A549 (cell line): ENCODE results near the gene ZNF33A. TPM values are rescaled to one million over a fixed set of nuclear protein-coding genes. Genes with fewer than 3 reads are reported as not detected.

Source experiments
- ATAC-seq, 2 experiments: fragments of 200-7000 bp in 1 of 2; fragments of >200 bp in 1 of 2; cut with Nextera tagmentation in 1 of 2; cut with Tn5 transposase in 1 of 2; 3 replicates each; pipeline versions ENCODE4 v1.8.0 to v1.9.1; 2018 to 2020; ENCODE audit warnings: mild to moderate bottlenecking in 1 of 2, moderate library complexity in 1 of 2
- CTCF ChIA-PET: fragments of 300-600 bp; sonication (Branson Sonifier 250); formaldehyde crosslinking; extraction: SDS; loops from one replicate; lab custom pipeline; 2021; ENCODE audit warnings: antibody characterized with exemption, inconsistent platforms; lab: Yijun Ruan, JAX
- POLR2A ChIA-PET: fragments of 350-600 bp; formaldehyde crosslinking; extraction: SDS; loops from one replicate; lab custom pipeline; 2021; ENCODE audit warnings: antibody characterized with exemption, inconsistent platforms; lab: Yijun Ruan, JAX
- DNase-seq, 2 experiments: peaks; one replicate each; pipeline versions ENCODE4 v3.0.0 to v3.0.0-alpha.2; 2011 to 2016; ENCODE audit warnings: low read depth in 1 of 2, low spot score in 1 of 2
- FAIRE-seq: peaks from 2 replicates; lab custom pipeline; 2011; peaks lifted over from hg19 to GRCh38; lab: Jason Lieb, UNC
- H3K27ac ChIP-seq, 2 experiments: fragments of >200 bp; sonication (Bioruptor Twin); formaldehyde crosslinking; 3 replicates each; pipeline ENCODE4 v1.5.1; 2016 to 2017
- H3K4me1 ChIP-seq: fragments of >200 bp; sonication (Bioruptor Twin); formaldehyde crosslinking; 3 replicates; pipeline ENCODE4 v1.6.1; 2016
- H3K4me2 ChIP-seq: fragments of >200 bp; sonication (Bioruptor Twin); formaldehyde crosslinking; 3 replicates; pipeline ENCODE4 v1.6.1; 2016
- H3K4me3 ChIP-seq: fragments of >200 bp; sonication (Bioruptor Twin); formaldehyde crosslinking; 3 replicates; pipeline ENCODE4 v1.5.1; 2016
- H3K9me3 ChIP-seq: fragments of >200 bp; sonication (Bioruptor Twin); formaldehyde crosslinking; 3 replicates; pipeline ENCODE4 v1.6.1; 2016
- BHLHE40 ChIP-seq: IDR thresholded peaks from 2 replicates; pipeline ENCODE4 v1.6.1; 2012; ENCODE audit warnings: low read depth, low read length, inconsistent platforms
- CBX2 ChIP-seq: fragments of 200-600 bp; sonication (generic); IDR thresholded peaks from 2 replicates; pipeline ENCODE4 v1.6.1; 2016; ENCODE audit warnings: low read depth, mild to moderate bottlenecking, borderline replicate concordance
- CBX8 ChIP-seq: fragments of 200-600 bp; sonication (generic); IDR thresholded peaks from 2 replicates; pipeline ENCODE4 v1.6.1; 2016
- CEBPB ChIP-seq, 2 experiments: fragments of >200 bp in 1 of 2; sonication (Bioruptor Twin) in 1 of 2; formaldehyde crosslinking in 1 of 2; IDR thresholded peaks; 2 replicates each; pipeline ENCODE4 v1.6.1; 2012 to 2016
- CHD2 ChIP-seq: fragments of 150-350 bp; IDR thresholded peaks from 2 replicates; pipeline ENCODE4 v1.6.1; 2014; ENCODE audit warnings: low read length; ENCODE audit not compliant: partially characterized antibody
- CHD4 ChIP-seq: fragments of 200-600 bp; sonication (generic); IDR thresholded peaks from 2 replicates; pipeline ENCODE4 v1.6.1; 2016; ENCODE audit warnings: antibody characterized with exemption, mild to moderate bottlenecking, borderline replicate concordance
- FOSB ChIP-seq: fragments of 250-450 bp; sonication (Bioruptor Pico); IDR thresholded peaks from 2 replicates; pipeline ENCODE4 v1.5.0; 2020; ENCODE audit warnings: mild to moderate bottlenecking, moderate library complexity
- GATA3 ChIP-seq: IDR thresholded peaks from 2 replicates; pipeline ENCODE4 v1.6.1; 2012; ENCODE audit warnings: borderline replicate concordance
- HDAC2 ChIP-seq: fragments of 200-600 bp; sonication (generic); IDR thresholded peaks from 2 replicates; pipeline ENCODE4 v1.6.1; 2016
- HEYL ChIP-seq: fragments of 250-450 bp; sonication (Bioruptor Pico); IDR thresholded peaks from 2 replicates; pipeline ENCODE4 v1.8.0; 2021; ENCODE audit warnings: mild to moderate bottlenecking, moderate library complexity
- KDM1A ChIP-seq: fragments of 200-600 bp; sonication (generic); IDR thresholded peaks from 2 replicates; pipeline ENCODE4 v1.6.1; 2016; ENCODE audit warnings: low read depth, mild to moderate bottlenecking
- KDM5A ChIP-seq: fragments of 200-600 bp; sonication (generic); IDR thresholded peaks from 2 replicates; pipeline ENCODE4 v1.6.1; 2016; ENCODE audit warnings: antibody characterized with exemption, mild to moderate bottlenecking
- NFE2L2 ChIP-seq: fragments of 150-350 bp; conservative IDR thresholded peaks from 2 replicates; pipeline ENCODE4 v1.6.1; 2014; ENCODE audit warnings: low read length
- NR3C1 ChIP-seq: fragments of >200 bp; sonication (Bioruptor Twin); formaldehyde crosslinking; IDR thresholded peaks from 3 replicates; pipeline ENCODE4 v1.6.1; 2017
- POLR2AphosphoS2 ChIP-seq: conservative IDR thresholded peaks from 2 replicates; pipeline ENCODE4 v1.6.1; 2012; ENCODE audit warnings: low read length, improper control_type of control experiment, inconsistent platforms
- RAD21 ChIP-seq, 2 experiments: fragments of >200 bp in 1 of 2; sonication (Bioruptor Twin) in 1 of 2; formaldehyde crosslinking in 1 of 2; IDR thresholded peaks in 1 of 2; conservative IDR thresholded peaks in 1 of 2; 2 replicates in 1 of 2; 3 replicates in 1 of 2; pipeline ENCODE4 v1.6.1; 2012 to 2018; ENCODE audit warnings: inconsistent platforms in 1 of 2
- SMC3 ChIP-seq: fragments of >200 bp; sonication (Bioruptor Twin); formaldehyde crosslinking; IDR thresholded peaks from 3 replicates; pipeline ENCODE4 v1.6.1; 2018; ENCODE audit warnings: inconsistent platforms
- TFCP2L1 ChIP-seq: fragments of 250-450 bp; sonication (Bioruptor Pico); IDR thresholded peaks from 2 replicates; pipeline ENCODE4 v1.5.0; 2021; ENCODE audit warnings: mild to moderate bottlenecking
- ZC3H11A ChIP-seq: fragments of 450-650 bp; IDR thresholded peaks from 2 replicates; pipeline ENCODE4 v1.6.1; 2014; ENCODE audit warnings: antibody characterized with exemption, mild to moderate bottlenecking
- ZFP36 ChIP-seq: fragments of 450-650 bp; IDR thresholded peaks from 2 replicates; pipeline ENCODE4 v1.6.1; 2014; ENCODE audit warnings: borderline replicate concordance; ENCODE audit not compliant: partially characterized antibody
- ZNF302 ChIP-seq: fragments of 250-450 bp; sonication (Bioruptor Pico); IDR thresholded peaks from 2 replicates; pipeline ENCODE4 v1.9.0; 2021; ENCODE audit warnings: inconsistent platforms, mild to moderate bottlenecking, moderate library complexity
- WGBS: methylation state at CpG from one replicate; pipeline ENCODE4 v1.1.6; 2017; ENCODE audit errors: missing lambda C conversion rate; 5-methylcytosine and 5-hydroxymethylcytosine counted together
- polyA plus RNA-seq, 4 experiments: library from polyadenylated mRNA; depleted of rRNA in 3 of 4; stranded (reverse); fragments of >200 nt; fragmentation: RNase III in 1 of 4; extraction: RNeasy Plus Mini Kit Qiagen cat#74134 plus additional on column Dnase treatment in 1 of 4; gene quantifications; 2 replicates in 3 of 4; 3 replicates in 1 of 4; pipeline ENCODE4 v1.2.3, GENCODE V29; 2011 to 2017
- TF ChIP-seq, protein P1 (sequence below): fragments of 450-650 bp; IDR thresholded peaks from 2 replicates; pipeline ENCODE4 v1.6.1; 2014; ENCODE audit warnings: antibody characterized with exemption
- TF ChIP-seq, protein P2 (sequence below): IDR thresholded peaks from 2 replicates; pipeline ENCODE4 v1.6.1; 2012; ENCODE audit warnings: low read depth, borderline replicate concordance
- TF ChIP-seq, protein P3 (sequence below): IDR thresholded peaks from 2 replicates; pipeline ENCODE4 v1.6.1; 2012

The ZNF33A gene
- polyA plus RNA-seq, 2 of the 4 experiments (the other 2 are of a cell fraction): 15.6 to 18.7 TPM

DNA sequence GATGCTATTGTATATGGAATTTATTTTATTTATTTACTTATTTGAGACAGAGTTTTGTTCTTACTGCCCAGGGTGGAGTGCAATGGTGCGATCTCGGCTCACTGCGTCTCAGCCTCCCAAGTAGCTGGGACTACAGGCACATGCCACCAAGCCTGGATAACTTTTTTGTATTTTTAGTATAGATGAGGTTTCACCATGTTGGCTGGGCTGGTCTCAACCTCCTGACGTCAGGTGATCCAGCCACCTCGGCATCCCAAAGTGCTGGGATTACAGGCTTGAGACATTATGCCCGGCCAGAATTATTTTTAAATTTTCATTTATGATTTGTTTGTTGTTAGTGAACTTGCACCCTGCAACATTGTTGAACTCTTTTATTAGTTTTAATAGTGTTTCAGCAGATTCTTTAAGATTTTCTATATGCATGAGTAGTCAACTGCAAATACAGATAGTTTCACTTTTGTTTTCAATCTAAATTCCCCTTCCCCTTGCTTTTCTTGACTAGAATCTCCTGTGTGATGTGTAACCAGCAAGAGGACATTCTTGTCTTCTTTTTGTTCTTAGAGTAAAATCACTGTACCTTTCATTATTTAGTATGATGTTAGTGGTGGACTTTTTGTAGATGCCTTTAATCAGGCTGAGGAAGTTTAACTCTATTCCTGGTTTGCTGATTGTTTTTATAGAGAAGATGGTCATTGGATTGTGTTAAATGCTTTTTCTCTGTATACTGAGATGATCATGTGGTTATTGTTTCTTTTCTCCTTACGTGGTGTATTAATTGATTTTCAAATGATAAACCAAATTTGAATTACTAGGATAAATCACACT is 27.8 kb downstream of the ZNF33A start:
- CTCF ChIA-PET: no interaction called here
- FAIRE-seq (no peak), DNase-seq (no peak)
- Histone ChIP-seq H3K9me3 (peaks cover 26% of the 10 kb centered on the region), H3K4me3 (no peak overlapping the region)
- 94% methylated on average over 7 of the region's 7 CpGs for WGBS
- TF ChIP-seq SMC3: no peak
- TF ChIP-seq NR3C1: no peak
- TF ChIP-seq KDM5A: no peak
- TF ChIP-seq TFCP2L1 (CRISPR knock-in tag): no peak
- no peak for TF ChIP-seq CHD4
- no peak for TF ChIP-seq CBX8
- TF ChIP-seq HEYL (CRISPR knock-in tag): no peak
- TF ChIP-seq HDAC2: no peak
- no peak for TF ChIP-seq FOSB (CRISPR knock-in tag)
- TF ChIP-seq CHD2: no peak
- no peak for TF ChIP-seq ZNF302 (CRISPR knock-in tag)
- TF ChIP-seq CEBPB (IDR thresholded peaks at IDR 0.05): no peak
- no peak for TF ChIP-seq CBX2
- TF ChIP-seq, protein P1, sequence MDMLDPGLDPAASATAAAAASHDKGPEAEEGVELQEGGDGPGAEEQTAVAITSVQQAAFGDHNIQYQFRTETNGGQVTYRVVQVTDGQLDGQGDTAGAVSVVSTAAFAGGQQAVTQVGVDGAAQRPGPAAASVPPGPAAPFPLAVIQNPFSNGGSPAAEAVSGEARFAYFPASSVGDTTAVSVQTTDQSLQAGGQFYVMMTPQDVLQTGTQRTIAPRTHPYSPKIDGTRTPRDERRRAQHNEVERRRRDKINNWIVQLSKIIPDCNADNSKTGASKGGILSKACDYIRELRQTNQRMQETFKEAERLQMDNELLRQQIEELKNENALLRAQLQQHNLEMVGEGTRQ: no peak
- TF ChIP-seq RAD21 (conservative IDR thresholded peaks at IDR 0.05 in 1 of 2, IDR thresholded peaks at IDR 0.05 in 1 of 2): no peak
- TF ChIP-seq KDM1A: no peak
- no peak for TF ChIP-seq BHLHE40
- no peak for TF ChIP-seq NFE2L2
- TF ChIP-seq, all 56 proteins: peak for 0
- H3K4me1 ChIP-seq: no peaks in the 10 kb centered on the region
- no peak overlapping the region for H3K4me2 ChIP-seq
- no peak for ATAC-seq
- POLR2A ChIA-PET: no interaction called here
- H3K27ac ChIP-seq: no peak overlapping the region

GRCh38 chr10:38038932-38039245 is 28.4 kb downstream of the ZNF33A start:
- Histone ChIP-seq H3K4me2 (no peak overlapping the region), H3K4me3 (no peak overlapping the region), H3K4me1 (no peaks in the 10 kb centered on the region), H3K27ac (no peak overlapping the region), H3K9me3 (peaks cover 30% of the 10 kb centered on the region)
- no peak for FAIRE-seq
- no peak for DNase-seq
- ChIA-PET CTCF (no interaction called here), POLR2A (no interaction called here)
- ATAC-seq: no peak
- TF ChIP-seq POLR2AphosphoS2 (no peak), ZFP36 (no peak), NR3C1 (no peak), ZC3H11A (no peak), GATA3 (no peak)
- TF ChIP-seq, protein P2, sequence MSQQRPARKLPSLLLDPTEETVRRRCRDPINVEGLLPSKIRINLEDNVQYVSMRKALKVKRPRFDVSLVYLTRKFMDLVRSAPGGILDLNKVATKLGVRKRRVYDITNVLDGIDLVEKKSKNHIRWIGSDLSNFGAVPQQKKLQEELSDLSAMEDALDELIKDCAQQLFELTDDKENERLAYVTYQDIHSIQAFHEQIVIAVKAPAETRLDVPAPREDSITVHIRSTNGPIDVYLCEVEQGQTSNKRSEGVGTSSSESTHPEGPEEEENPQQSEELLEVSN: no peak
- TF ChIP-seq, all 56 proteins: peak for 0

DNA sequence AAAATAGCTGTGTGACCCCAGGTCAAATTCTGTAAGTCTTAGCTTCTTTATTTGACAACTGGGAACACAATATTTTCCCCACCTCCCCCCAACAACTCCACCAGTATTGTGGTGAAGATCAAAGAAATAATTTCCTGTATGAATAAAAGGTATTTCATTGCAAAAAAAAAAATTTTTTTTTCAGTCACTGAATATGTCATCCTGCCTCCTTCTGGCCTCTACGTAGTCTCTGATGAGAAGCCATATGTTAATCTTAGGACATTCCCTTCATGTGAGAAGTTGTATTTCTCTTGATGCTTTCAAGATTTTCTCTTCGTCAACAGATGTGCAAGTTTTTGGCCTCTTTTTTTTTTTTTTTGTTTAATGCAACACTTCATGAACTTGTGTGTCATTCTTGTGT is 33.0 kb downstream of the ZNF33A start:
- H3K4me2 ChIP-seq: no peak overlapping the region
- CTCF ChIA-PET: no interaction called here
- TF ChIP-seq, protein P3, sequence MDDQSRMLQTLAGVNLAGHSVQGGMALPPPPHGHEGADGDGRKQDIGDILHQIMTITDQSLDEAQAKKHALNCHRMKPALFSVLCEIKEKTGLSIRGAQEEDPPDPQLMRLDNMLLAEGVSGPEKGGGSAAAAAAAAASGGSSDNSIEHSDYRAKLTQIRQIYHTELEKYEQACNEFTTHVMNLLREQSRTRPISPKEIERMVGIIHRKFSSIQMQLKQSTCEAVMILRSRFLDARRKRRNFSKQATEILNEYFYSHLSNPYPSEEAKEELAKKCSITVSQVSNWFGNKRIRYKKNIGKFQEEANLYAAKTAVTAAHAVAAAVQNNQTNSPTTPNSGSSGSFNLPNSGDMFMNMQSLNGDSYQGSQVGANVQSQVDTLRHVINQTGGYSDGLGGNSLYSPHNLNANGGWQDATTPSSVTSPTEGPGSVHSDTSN: no peak
- no peak overlapping the region for H3K27ac ChIP-seq
- H3K4me1 ChIP-seq: no peaks in the 10 kb centered on the region
- H3K4me3 ChIP-seq: no peak overlapping the region
- POLR2A ChIA-PET: no interaction called here
- DNase-seq: no peak
- peaks cover 61% of the 10 kb centered on the region for H3K9me3 ChIP-seq
- 91% methylated on average over 2 of the region's 2 CpGs for WGBS
- FAIRE-seq: no peak
- ATAC-seq: no peak
